Endothelial cell of umbilical vein (primary cell): ENCODE results near the gene VPS35. TPM values are rescaled to one million over a fixed set of nuclear protein-coding genes. Genes with fewer than 3 reads are reported as not detected.

Experiments
- BruUV-seq: library from RNA; stranded (reverse); fragments of 400-500 nt; replicated peaks from 2 replicates; lab custom pipeline; 2021; lab: Mats Ljungman, UMichigan
- CTCF ChIA-PET: fragments of 300-600, 350-600 bp; sonication (Branson Sonifier 250); formaldehyde crosslinking; loops from one replicate; lab custom pipeline; 2021; ENCODE audit warnings: antibody characterized with exemption, inconsistent platforms; lab: Charles Lee
- POLR2A ChIA-PET: fragments of 300-600, 350-600 bp; sonication (Branson Sonifier 250); formaldehyde crosslinking; loops from one replicate; lab custom pipeline; 2021; ENCODE audit warnings: antibody characterized with exemption, inconsistent platforms; lab: Charles Lee
- DNase-seq: peaks from one replicate; pipeline ENCODE4 v3.0.0-alpha.2; 2011; ENCODE audit warnings: low read depth, low spot score
- FAIRE-seq: peaks from 2 replicates; lab custom pipeline; 2011; peaks lifted over from hg19 to GRCh38; lab: Jason Lieb, UNC
- H2AFZ ChIP-seq: 2 replicates; pipeline ENCODE4 v1.6.0; 2012; ENCODE audit warnings: low read depth, low read length, control low read depth, inconsistent platforms
- H3K27ac ChIP-seq: 2 replicates; pipeline ENCODE4 v1.5.1; 2011; ENCODE audit warnings: low read depth, mild to moderate bottlenecking, control low read depth, low read length, moderate library complexity; ENCODE audit not compliant: insufficient read depth
- H3K27me3 ChIP-seq, 2 experiments: 2 replicates each; pipeline versions ENCODE4 v1.6.0 to v1.6.1; 2011; ENCODE audit warnings: low read length in 2 of 2, mixed read lengths in 1 of 2; ENCODE audit not compliant: control insufficient read depth in 2 of 2, insufficient read depth in 2 of 2
- H3K36me3 ChIP-seq, 2 experiments: 2 replicates in 1 of 2; 3 replicates in 1 of 2; pipeline ENCODE4 v1.5.1; 2011; ENCODE audit warnings: low read length in 2 of 2, mild to moderate bottlenecking in 1 of 2, moderate library complexity in 1 of 2; ENCODE audit not compliant: control insufficient read depth in 2 of 2, insufficient read depth in 2 of 2; ENCODE audit errors: extremely low read depth in 1 of 2
- H3K4me1 ChIP-seq: 3 replicates; pipeline ENCODE4 v1.5.1; 2011; ENCODE audit warnings: mild to moderate bottlenecking, low read length; ENCODE audit not compliant: control insufficient read depth, insufficient read depth; ENCODE audit errors: extremely low read depth
- H3K4me2 ChIP-seq: 2 replicates; pipeline ENCODE4 v1.6.1; 2011; ENCODE audit warnings: low read length, control low read depth, mixed read lengths; ENCODE audit not compliant: insufficient read depth
- H3K4me3 ChIP-seq, 3 experiments: fragments of 200-600 bp in 1 of 3; sonication (generic), shearing (Covaris generic) in 1 of 3; replicated peaks in 1 of 3; 2 replicates each; pipeline ENCODE4 v1.5.1; 2011 to 2016; ENCODE audit warnings: control low read depth in 3 of 3, low read length in 3 of 3, mild to moderate bottlenecking in 2 of 3, inconsistent platforms in 1 of 3, low read depth in 1 of 3, moderate library complexity in 1 of 3; ENCODE audit not compliant: insufficient read depth in 1 of 3
- H3K79me2 ChIP-seq: 2 replicates; pipeline ENCODE4 v1.6.0; 2012; ENCODE audit warnings: low read length, inconsistent platforms; ENCODE audit not compliant: control insufficient read depth, insufficient read depth
- H3K9ac ChIP-seq: replicated peaks from 2 replicates; pipeline ENCODE3; 2011; ENCODE audit warnings: low read length, control low read depth; ENCODE audit not compliant: insufficient read depth; ENCODE audit errors: extremely low read depth
- H3K9me1 ChIP-seq: replicated peaks from 3 replicates; pipeline ENCODE4 v1.6.0; 2011; ENCODE audit warnings: mild to moderate bottlenecking, low read length; ENCODE audit not compliant: control insufficient read depth, insufficient read depth; ENCODE audit errors: extremely low read depth
- H3K9me3 ChIP-seq: replicated peaks from 2 replicates; pipeline ENCODE4 v1.5.1; 2012; ENCODE audit warnings: low read length, inconsistent platforms; ENCODE audit not compliant: control insufficient read depth, insufficient read depth
- H4K20me1 ChIP-seq: replicated peaks from 2 replicates; pipeline ENCODE3; 2011; ENCODE audit warnings: mild to moderate bottlenecking, low read length; ENCODE audit not compliant: control insufficient read depth, insufficient read depth; ENCODE audit errors: extremely low read depth
- EZH2 ChIP-seq: IDR thresholded peaks from 2 replicates; pipeline ENCODE4 v1.6.1; 2012; ENCODE audit warnings: borderline replicate concordance, low read depth, mild to moderate bottlenecking, moderate library complexity, low read length, inconsistent platforms; ENCODE audit not compliant: severe bottlenecking
- FOS ChIP-seq: IDR thresholded peaks from 2 replicates; pipeline ENCODE4 v1.6.1; 2011; ENCODE audit warnings: mild to moderate bottlenecking, low read length, moderate library complexity, borderline replicate concordance; ENCODE audit not compliant: insufficient read depth
- GATA2 ChIP-seq: IDR thresholded peaks from 2 replicates; pipeline ENCODE4 v1.7.0; 2011; ENCODE audit warnings: low read depth, mild to moderate bottlenecking, moderate library complexity, mixed read lengths, low read length; ENCODE audit not compliant: insufficient read length, insufficient read depth
- JUN ChIP-seq: IDR thresholded peaks from 2 replicates; pipeline ENCODE4 v1.6.1; 2011; ENCODE audit warnings: borderline replicate concordance, low read depth; ENCODE audit not compliant: insufficient read length, insufficient read depth
- MYC ChIP-seq: IDR thresholded peaks from one replicate; pipeline ENCODE4 v1.6.1; 2011; ENCODE audit warnings: mild to moderate bottlenecking, low read depth, low read length
- POLR2A ChIP-seq: IDR thresholded peaks from 2 replicates; pipeline ENCODE4 v1.6.1; 2012; ENCODE audit warnings: low read depth, mild to moderate bottlenecking, control low read depth, low read length
- POLR2AphosphoS5 ChIP-seq: IDR thresholded peaks from 2 replicates; pipeline ENCODE4 v1.6.1; 2012; ENCODE audit warnings: low read depth, mild to moderate bottlenecking, control low read depth, low read length, moderate library complexity; ENCODE audit not compliant: insufficient read depth
- dilution Hi-C: fragments of 300-500 bp; cut with MboI; formaldehyde crosslinking; loops from one replicate; pipeline ENCODE4 v1.15.0; 2019; ENCODE audit warnings: low sequenced_read_pairs; ENCODE audit not compliant: extremely low pct_ligation_motif_present
- intact Hi-C: fragments of 100-400 bp; cut with micrococcal nuclease; formaldehyde crosslinking; loops from one replicate; pipeline ENCODE4 v1.10.0; 2022
- polyA plus RNA-seq, 4 experiments: library from polyadenylated mRNA; depleted of rRNA in 3 of 4; stranded (reverse) in 3 of 4; unstranded in 1 of 4; fragments of >200 nt; gene quantifications; 2 replicates each; pipeline versions ENCODE4 v1.2.1 to v1.2.3, GENCODE V29; 2011 to 2012; ENCODE audit warnings: missing spikeins in 1 of 4
- total RNA-seq: library from RNA; stranded (reverse); gene quantifications from 2 replicates; pipeline ENCODE4 v1.2.3, GENCODE V29; 2021
- TF ChIP-seq, protein P1 (sequence below), 2 donors: IDR thresholded peaks; 1 replicate in 1 of 2; 2 replicates in 1 of 2; pipeline ENCODE4 v1.5.1; 2011; ENCODE audit warnings: low read length in 2 of 2, mild to moderate bottlenecking in 2 of 2, moderate library complexity in 2 of 2, control low read depth in 1 of 2, inconsistent platforms in 1 of 2, low read depth in 1 of 2; ENCODE audit not compliant: insufficient read depth in 1 of 2; ENCODE audit errors: extremely low read depth in 1 of 2
- TF ChIP-seq, protein P2 (sequence below): IDR thresholded peaks from 2 replicates; pipeline ENCODE4 v1.6.1; 2011; ENCODE audit not compliant: insufficient read depth, insufficient read length

Gene VPS35
- total and polyA plus RNA-seq, 2 donors (not counting 3 experiments of a cell fraction or from before 2014, with no cell fraction given): 19.7 to 102 TPM

DNA sequence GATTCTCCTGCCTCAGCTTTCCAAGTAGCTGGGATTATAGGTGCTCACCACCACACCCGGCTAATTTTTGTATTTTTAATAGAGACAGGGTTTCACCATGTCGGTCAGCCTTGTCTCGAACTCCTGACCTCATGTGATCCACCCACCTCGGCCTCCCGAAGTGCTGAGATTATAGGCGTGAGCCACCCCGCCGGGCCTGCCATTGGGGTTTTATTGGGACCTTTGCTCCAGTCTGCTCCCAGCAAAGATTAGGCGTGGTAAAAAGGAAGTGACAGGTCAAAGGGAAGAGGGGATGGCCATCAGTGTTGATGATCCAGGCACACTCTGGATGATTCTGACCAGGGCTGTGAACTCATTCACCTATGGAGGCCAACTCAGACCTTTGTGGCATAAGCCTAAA is 38.7 kb upstream of the VPS35 start:
- Histone ChIP-seq H3K4me3 (no peak overlapping the region), H3K36me3 (no peaks in the 10 kb centered on the region), H3K4me1 (no peaks in the 10 kb centered on the region), H3K4me2 (no peak overlapping the region), H3K79me2 (no peaks in the 10 kb centered on the region), H3K27ac (no peak overlapping the region), H3K9me1 (no peaks in the 10 kb centered on the region), H3K9me3 (no peaks in the 10 kb centered on the region), H4K20me1 (no peaks in the 10 kb centered on the region), H3K27me3 (no peaks in the 10 kb centered on the region), H2AFZ (no peak overlapping the region), H3K9ac (no peak overlapping the region)
- DNase-seq (no peak), FAIRE-seq (no peak)
- no peak for TF ChIP-seq EZH2
- TF ChIP-seq, protein P1, sequence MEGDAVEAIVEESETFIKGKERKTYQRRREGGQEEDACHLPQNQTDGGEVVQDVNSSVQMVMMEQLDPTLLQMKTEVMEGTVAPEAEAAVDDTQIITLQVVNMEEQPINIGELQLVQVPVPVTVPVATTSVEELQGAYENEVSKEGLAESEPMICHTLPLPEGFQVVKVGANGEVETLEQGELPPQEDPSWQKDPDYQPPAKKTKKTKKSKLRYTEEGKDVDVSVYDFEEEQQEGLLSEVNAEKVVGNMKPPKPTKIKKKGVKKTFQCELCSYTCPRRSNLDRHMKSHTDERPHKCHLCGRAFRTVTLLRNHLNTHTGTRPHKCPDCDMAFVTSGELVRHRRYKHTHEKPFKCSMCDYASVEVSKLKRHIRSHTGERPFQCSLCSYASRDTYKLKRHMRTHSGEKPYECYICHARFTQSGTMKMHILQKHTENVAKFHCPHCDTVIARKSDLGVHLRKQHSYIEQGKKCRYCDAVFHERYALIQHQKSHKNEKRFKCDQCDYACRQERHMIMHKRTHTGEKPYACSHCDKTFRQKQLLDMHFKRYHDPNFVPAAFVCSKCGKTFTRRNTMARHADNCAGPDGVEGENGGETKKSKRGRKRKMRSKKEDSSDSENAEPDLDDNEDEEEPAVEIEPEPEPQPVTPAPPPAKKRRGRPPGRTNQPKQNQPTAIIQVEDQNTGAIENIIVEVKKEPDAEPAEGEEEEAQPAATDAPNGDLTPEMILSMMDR (IDR thresholded peaks at IDR 0.05; ENCODE audit: extremely low read depth in 1 of 2, insufficient read depth in 1 of 2, low read depth in 1 of 2, low read length in 2 of 2): no peak
- no peak for TF ChIP-seq FOS
- TF ChIP-seq MYC: no peak
- no peak for TF ChIP-seq POLR2AphosphoS5
- no peak for TF ChIP-seq JUN
- TF ChIP-seq, protein P2, sequence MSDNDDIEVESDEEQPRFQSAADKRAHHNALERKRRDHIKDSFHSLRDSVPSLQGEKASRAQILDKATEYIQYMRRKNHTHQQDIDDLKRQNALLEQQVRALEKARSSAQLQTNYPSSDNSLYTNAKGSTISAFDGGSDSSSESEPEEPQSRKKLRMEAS: no peak
- no peak for TF ChIP-seq GATA2
- no peak for TF ChIP-seq POLR2A
- POLR2A ChIA-PET: no interaction called here
- no TSS peak for BruUV-seq
- dilution Hi-C loops: no loop called here
- CTCF ChIA-PET: no interaction called here
- intact Hi-C loops: no loop called here
